HG03521 (cell line): ENCODE data around the gene ADAMTS12.

Source experiments
- ATAC-seq: cut with Tn5 transposase; IDR thresholded peaks from one replicate; pipeline ENCODE4 v1.9.1; 2021; ENCODE audit warnings: mild to moderate bottlenecking, moderate library complexity; ENCODE audit not compliant: unreplicated experiment

The ADAMTS12 gene

GRCh38 chr5:33850100-33850594 lies 41.6 kb downstream of the ADAMTS12 start:
- ATAC-seq = peak; percentile 98

GRCh38 chr5:33848554-33848953 lies 43.2 kb downstream of the ADAMTS12 start:
- ATAC-seq = peak; percentile 25

- no peak for ATAC-seq
Observed at GRCh38 chr5:33846851-33847250, 44.9 kb downstream of the ADAMTS12 start.

- no peak for ATAC-seq
Observed at GRCh38 chr5:33843579-33843978, 48.2 kb downstream of the ADAMTS12 start.

GRCh38 chr5:33842456-33842855 lies 49.3 kb downstream of the ADAMTS12 start:
- ATAC-seq = no peak

GRCh38 chr5:33841891-33842290 lies 49.9 kb downstream of the ADAMTS12 start:
- no peak for ATAC-seq

- ATAC-seq = peak; percentile 61
Observed at GRCh38 chr5:33840927-33841547, 50.8 kb downstream of the ADAMTS12 start.

- no peak for ATAC-seq
Observed at GRCh38 chr5:33837301-33837700, 54.5 kb downstream of the ADAMTS12 start.

- ATAC-seq = no peak
Observed at GRCh38 chr5:33834334-33834733, 57.5 kb downstream of the ADAMTS12 start.

GRCh38 chr5:33833237-33833575 lies 58.6 kb downstream of the ADAMTS12 start:
- ATAC-seq = no peak

- ATAC-seq = no peak
Observed at GRCh38 chr5:33832404-33833236, 59.2 kb downstream of the ADAMTS12 start.

- ATAC-seq = no peak
Observed at GRCh38 chr5:33831041-33831440, 60.7 kb downstream of the ADAMTS12 start.

GRCh38 chr5:33829430-33829829 lies 62.4 kb downstream of the ADAMTS12 start:
- ATAC-seq = no peak

GRCh38 chr5:33828626-33829308 lies 63.0 kb downstream of the ADAMTS12 start:
- ATAC-seq = no peak

- no peak for ATAC-seq
Observed at GRCh38 chr5:33827885-33828284, 63.9 kb downstream of the ADAMTS12 start.

- ATAC-seq = no peak
Observed at GRCh38 chr5:33827018-33827707, 64.6 kb downstream of the ADAMTS12 start.

- no peak for ATAC-seq
Observed at GRCh38 chr5:33824516-33825195, 67.1 kb downstream of the ADAMTS12 start.

GRCh38 chr5:33817301-33817700 lies 74.5 kb downstream of the ADAMTS12 start:
- no peak for ATAC-seq

GRCh38 chr5:33816791-33817190 lies 75.0 kb downstream of the ADAMTS12 start:
- no peak for ATAC-seq

GRCh38 chr5:33812746-33813145 lies 79.0 kb downstream of the ADAMTS12 start:
- no peak for ATAC-seq
